CD1c-positive myeloid dendritic cell (primary cell): Measurements from ENCODE around the gene BTG4.

Experiments
- DNase-seq: peaks from one replicate; pipeline ENCODE4 v3.0.0-alpha.2; 2016; ENCODE audit errors: extremely low spot score

BTG4 gene

DNA sequence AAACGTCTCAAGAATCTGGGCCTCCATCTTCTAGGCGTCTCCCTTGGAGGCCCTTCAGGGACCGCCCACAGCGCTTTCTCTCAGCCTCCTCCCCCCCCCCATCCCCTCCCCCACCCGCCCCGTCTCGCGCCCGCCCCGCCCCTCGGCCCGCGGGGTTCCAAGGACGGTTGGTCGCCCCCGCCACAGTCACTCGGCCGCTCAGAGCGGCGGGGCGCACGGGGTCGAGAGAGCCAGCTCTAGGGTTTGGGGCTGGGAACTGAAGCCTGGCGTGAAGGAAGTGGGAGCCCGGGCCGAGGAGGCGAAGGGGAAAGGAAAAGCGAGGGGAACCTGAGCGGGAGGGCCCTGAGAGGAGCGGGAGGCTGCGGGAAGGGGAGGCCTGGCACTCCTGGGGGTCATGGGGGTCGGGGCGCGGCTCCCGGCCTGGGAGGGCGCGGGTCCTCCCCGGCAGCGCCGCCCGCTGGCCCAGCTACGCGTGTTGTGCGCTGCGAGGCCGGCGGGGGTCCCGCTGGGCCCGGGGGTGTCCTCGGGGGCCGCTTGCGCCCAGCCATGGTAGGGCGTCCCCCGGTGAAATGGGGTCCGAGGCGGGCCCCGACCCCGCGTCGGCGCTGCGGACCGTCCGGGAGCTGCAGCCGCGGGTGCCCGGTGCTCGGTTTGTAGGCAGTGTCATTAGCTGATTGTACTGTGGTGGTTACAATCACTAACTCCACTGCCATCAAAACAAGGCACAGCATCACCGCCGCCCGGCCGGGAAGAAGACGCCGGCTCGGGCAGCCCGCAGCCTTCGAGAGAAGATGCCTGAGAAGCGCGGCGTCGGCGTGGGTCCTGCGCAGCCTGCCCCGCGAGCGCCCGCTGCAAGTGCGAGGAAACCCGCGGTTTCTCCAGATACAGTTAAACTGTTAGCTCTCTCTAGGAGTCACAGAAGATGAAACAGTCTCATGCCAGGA lies at the start of gene BTG4:
Gene BTG4 (minus strand): TSS at position 91 of the 944 bp plus-strand sequence. CDS start 13,610 bp downstream, outside the sequence.
- peak; percentile 25 for DNase-seq

DNA sequence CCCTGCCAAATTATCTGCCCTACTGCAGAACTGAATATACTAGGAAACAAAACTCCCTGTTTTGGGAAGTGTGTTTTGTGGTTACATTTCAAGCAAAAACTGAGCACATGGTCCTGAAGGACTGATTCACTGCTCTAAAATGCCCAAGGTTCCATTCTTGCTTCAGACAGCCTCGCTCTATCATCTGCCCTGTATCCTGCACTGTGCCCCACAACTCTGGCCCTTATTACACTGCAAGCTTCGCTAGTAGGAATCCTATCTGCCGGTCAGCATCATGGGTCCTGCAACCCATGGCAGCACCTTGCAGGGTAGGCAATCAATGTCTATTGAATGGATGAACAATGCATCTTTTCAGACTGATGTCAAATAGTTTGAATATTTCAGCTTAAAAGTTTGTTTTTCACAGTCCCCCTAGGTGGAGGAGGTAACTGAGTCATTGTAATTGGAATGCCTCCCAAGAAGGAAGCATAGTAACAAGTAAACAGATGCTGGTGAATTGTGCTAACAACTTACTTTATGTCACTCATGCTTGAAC lies 49.7 kb upstream of the BTG4 start:
- DNase-seq: no peak

DNA sequence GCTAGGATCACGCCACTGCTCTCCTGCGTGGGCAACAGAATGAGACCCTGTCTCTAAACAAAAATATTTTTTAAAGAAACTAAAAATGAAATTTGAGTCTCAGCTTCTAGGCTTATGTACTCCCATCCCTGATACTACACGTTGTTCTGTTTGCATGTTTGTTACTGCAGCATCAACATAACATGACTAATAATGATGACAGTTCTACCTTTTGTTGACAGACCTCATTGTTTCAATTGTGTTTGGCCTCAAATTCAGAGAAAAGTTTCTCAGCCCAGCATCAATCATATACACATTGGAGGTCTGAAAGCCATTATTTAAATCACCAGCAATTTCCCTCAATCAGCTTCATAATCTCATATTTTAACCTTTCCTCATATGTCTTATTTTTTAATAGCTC lies 49.1 kb upstream of the BTG4 start:
- no peak for DNase-seq

DNA sequence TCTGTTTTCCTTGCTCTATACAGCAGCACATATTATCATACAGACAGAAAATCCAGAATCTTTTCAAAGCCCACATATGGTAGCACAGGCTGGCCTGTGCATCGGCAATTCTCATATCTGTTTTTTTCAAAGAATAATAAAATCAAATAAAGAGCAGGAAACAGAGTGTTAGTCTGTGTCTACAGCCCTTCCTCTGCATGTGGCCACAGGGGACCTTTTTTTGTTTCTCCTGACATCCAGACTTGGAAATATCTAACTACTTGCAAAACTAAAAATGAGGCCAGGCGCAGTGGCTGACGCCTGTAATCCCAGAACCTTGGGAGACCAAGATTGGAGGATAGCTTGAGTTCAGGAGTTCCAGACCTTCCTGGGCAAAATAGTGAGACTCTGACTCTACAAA lies 48.6 kb upstream of the BTG4 start:
- no peak for DNase-seq

DNA sequence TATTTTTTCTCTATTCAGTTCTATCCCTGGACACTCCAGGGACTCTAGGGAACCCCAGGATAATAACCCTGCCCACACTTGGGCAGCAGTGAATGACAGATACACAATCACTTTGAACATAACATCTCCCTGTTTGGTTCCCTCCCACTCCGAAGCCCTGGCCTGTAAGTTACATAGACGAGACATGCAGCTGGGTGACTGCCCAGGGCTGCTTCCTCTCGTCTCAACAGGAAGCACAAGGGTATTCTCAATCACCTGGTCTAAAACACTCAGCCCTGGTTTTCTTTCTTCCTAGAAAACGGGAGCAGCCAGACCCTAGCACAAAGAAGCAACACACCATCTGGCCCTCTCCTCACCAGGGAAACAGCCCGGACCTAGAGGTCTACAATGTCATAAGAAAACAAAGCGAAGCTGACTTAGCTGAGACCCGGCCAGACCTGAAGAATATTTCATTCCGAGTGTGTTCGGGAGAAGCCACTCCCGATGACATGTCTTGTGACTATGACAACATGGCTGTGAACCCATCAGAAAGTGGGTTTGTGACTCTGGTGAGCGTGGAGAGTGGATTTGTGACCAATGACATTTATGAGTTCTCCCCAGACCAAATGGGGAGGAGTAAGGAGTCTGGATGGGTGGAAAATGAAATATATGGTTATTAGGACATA lies 47.7 kb upstream of the BTG4 start:
- DNase-seq: no peak

DNA sequence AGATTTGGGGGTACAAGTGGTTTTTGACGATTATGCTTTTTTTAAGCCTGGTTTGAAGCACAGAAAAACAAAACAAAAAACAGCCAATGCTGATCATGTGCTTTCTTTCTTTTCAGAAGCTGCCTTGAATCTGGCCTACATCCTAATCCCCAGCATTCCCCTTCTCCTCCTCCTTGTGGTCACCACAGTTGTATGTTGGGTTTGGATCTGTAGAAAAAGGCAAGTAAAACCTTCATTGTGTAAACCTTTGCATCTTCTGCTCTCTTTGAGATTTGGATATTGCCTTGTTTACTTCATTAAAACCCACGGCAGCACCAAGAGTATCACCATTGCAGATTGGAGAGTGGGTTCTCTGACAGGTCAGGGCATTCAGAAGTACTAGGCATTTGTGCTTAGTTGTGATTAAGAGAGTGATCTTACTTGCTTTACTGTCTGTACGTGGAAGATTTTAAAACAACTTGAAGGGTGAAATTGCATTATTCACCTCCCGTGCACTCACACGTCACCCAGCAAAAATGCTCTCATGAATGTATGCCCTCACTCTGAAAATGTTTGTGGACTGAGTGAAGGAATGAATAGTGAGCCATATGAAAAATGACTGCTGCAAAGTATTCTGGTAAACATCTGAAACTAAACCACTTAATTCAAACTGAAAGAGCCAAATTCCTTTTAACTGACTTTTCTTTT lies 45.4 kb upstream of the BTG4 start:
- DNase-seq: no peak

DNA sequence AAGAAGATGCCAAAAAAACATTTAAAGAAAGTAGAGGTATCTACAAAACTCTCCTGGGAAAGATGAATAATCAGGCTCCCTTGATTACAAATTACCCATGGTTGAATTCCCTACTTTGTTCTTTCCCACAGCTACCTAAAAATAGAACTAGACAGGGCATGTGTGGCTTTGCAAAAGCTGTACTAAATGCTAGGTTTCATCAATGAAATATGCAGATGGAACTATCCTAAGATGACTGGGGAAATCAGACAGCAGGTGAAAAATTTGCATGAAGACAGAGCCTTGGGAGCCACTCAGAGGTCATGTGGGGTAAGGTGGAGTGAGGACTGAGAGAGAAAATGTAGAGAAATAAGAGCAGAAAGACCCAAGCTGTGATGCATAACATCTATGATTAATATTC lies 43.1 kb upstream of the BTG4 start:
- DNase-seq: no peak

DNA sequence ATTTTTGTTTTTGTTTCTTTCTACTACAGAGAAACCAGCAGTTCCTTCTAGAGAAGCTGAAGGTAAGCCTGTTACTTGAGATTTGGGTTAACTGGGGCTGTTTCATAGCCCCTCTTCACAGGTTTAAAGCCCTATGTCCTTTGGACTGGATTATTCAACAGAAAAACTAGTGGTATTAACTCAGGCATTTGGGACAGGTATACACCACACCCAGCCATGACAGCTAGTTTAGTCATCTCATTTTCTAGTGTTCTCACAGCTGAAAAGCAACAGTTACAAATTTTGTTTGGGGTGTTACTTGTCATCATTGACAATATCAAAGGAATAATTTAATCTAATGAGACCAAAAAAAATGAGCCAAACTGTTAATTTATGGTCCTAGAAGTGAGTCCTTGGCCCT lies 42.3 kb upstream of the BTG4 start:
- DNase-seq: no peak

DNA sequence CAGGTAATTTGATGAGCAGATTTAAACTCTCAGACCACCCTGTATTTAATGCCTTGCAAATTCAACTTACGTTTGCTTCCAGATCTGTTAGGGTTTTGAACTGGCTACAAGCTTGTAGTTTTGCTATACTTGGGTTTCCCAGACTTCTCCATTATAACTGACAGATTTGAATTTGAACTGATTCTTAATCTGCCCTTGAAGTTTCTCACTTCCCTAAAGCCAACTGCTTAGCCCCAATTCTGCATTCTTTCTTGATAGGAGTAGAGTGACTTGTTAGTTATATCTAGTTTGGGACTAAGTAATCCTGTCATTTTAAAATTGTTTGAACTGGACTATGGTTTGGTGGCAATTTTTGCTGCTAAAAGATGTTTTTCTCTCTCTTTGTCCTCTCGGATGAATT lies 38.1 kb upstream of the BTG4 start:
- peak; percentile 44 for DNase-seq

DNA sequence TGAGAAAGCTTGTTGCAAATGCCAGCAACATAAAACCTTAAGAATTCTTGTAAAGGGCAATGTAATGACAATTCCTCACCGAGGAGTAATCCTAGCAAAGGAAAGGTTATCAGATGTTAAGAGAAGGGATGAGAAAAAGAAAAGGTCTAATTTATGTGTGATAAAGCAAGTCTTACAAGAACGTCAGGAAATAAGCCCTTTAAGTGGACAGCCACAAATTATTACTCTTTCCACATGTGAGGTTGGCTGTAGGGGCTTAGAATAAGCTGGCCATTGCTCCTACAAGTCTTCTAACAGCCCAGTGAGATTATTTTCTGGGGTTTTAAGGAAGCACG lies 37.6 kb upstream of the BTG4 start:
- no peak for DNase-seq

DNA sequence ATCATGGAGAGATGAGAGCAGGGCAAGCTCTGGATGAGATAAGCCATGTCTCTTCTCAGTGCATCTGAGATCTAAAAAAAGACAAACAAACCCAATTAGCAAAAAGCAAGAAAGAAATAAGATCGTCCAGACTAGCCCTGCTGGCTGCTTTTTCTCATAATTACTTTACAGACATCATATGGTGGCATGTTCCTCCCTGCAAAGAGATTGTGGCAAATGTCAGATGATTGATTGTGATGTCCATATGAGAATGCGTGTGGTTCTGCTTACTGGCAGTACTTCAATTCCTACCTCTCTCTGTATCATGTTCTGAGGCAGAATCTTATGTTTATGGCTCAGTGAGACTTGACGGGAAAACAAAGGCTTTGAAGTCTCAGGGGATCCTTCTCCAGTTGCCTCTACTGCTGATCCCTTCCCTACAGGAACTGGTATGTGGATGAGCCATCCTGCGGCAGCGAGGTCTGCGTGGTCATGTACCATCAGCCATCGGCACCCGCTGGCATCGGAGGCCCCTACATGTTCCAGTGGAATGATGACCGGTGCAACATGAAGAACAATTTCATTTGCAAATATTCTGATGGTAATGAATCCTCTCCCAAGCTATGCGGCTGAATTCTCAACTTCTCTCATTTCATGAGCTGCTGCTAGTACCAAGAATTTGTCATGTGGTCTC lies 37.1 kb upstream of the BTG4 start:
- DNase-seq: no peak

DNA sequence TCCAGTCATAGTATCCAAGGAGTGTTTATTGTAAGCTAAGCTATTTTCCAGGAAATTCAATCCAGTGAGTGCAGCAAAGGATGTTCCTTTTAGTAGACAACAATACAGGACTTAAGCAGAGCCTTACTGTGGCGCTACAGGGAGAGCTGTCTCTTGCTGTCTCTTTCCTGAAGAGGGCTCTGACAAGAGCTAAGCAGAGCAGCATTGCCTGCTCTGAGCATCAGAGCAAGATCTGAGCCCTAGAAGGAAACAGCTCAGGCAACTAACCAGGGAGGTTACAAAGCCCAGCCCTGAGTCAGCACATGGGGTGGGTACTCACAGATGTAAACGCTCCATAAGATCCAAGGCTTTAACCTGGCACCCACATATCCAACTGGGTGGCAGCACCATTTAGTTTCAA lies 36.3 kb upstream of the BTG4 start:
- DNase-seq: no peak

DNA sequence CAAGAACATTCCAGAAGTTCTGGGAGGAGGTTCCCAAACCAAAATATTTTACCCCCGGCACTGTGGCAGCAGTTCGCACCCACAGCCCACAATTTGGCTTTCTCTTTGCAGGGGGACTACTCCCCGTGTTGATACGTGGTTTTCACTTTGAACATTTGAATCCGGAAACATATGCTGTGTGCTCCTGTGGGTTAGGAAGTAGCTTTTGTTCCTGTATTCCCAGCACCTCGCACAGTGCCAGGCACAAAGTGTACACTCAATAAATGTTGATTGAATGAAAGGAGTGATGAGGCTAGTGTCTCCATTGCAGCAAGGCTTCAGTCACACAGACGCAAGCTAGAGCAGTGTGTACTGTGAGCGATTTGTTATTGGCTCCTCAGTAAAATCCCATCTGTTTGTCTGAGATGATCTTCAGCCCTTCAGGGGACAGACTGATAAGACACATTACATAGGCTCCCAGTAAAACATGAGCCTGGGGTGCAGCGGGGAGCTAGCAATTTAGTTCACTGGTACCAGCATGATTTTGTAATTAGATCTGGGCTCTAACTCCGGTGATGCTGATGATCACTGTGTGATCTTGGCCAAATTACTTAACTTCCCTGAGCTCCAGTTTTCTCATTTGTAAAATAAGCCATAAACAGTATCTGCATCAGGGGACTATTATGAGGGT lies 30.6 kb upstream of the BTG4 start:
- DNase-seq: no peak

DNA sequence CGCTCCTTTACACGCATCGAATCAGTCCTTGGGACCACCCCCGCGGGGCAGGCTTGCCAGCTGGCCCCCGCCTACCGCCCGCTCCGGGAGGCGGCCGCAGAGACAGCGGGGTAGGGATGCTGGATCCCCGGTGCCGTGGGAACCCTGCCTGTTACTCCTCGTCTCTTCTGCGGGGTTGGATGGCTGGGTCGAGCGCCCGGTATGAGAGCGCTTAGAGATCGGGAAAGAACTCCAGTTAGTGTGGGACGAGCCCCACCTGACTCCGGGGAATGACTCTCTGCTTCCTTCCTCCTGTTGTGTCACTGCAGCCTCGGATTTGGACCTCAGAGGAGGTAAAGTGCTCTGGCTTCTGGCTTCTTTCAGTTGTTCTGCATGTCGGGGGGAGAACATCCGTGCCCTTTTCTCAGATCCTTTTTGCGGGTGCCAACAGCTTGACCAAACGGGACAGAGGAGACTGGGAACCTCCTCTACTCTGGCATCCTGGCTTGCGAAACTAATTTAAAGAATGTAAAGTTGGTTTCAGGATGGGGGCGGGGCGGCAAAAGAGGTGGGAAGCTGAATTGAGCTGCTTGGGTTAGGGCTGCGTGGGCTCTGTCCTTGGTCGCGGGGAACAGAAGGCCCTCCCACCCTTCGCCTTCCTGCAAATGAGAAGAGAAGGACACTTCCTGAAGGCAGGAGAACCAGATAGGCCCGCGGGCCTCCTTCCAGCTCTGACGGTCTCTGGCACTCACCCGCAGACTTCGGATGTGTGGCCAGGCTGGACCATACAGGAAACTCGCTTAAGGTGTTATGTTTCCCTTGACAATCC lies 29.3 kb upstream of the BTG4 start:
- peak; percentile 88 for DNase-seq

DNA sequence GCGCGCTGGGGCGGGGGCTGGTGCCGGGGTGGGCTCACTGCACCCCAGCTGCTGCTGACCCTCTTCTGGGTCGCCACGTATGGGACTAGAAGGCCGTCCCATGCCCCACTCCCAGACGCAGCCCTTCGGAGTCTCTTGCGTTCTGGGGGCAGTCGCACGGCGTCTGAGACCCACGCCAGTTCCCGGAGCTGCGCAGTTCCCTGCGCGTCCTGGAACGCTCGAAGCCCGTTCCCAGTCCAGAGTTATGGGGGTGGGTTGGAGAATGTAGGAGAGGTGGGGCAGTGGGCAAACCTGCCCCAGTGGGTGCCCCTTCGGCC lies 28.7 kb upstream of the BTG4 start:
- DNase-seq: no peak

DNA sequence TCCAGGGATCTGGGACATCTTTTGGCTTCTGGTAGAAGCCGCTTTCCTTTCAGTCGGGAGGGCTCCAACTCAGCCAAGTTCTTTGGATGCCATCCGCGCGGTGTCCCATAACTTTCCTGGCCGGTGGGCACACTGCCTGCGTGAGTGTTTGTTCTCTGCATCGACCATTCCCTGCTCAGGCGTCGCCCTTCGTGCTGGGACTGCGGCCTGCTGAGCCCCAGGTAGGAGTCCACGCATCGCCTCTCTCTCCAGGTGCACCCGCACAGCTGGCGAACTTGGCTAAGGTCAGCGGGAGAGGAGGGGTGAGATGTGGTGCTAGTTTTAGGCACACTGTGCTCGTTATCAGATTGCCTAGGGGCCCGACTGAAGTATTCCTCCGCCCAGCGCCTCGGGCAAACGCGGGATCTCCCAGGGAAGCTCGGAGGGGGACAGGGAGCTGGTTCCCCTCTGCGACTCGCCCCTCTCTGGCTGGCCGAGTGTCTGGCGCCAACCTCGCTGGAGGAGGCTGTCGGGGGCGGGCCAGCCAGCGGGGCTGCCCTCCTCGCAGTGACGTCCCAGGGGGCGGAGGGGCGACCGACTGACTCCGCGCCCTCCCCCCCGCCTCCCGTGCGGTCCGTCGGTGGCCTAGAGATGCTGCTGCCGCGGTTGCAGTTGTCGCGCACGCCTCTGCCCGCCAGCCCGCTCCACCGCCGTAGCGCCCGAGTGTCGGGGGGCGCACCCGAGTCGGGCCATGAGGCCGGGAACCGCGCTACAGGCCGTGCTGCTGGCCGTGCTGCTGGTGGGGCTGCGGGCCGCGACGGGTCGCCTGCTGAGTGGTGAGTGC lies 28.1 kb upstream of the BTG4 start, which contains the start of gene LAYN:
Gene LAYN (plus strand): TSS at position 607 of the 823 bp plus-strand sequence. CDS start 124 bp downstream, at position 731.
- peak; percentile 28 for DNase-seq

DNA sequence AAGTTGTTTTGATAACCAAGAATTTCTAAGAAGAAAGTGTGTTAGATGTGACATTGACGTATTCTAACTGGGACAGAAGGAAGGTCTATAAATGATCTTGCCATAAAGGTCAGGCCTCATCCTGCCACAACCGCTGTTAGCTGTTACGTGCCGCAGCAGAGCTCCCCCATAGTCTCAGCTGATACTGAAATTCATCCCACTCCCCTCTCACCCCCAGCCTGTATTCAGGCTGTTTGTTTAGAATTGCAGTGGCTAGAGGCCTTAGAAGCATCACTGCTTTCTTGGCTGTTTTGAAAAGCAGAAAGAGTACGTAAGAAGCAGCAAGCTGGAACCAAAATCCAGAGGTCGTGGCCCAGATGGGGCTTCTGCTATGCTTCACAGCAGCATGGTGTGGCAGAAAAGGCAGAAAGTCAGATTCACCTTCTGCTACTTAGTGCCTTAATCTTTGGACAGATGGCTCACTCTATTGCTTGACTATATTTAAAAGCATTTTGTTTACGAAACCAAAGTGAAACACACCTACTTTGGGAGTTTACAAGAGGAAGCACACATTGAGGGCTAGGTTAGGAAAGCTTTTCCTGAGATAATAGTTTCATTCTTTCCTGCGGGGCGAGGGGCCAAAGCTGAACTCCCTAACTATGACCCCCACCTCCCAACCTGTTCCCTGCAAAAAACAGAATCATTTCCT lies 27.4 kb upstream of the BTG4 start:
- no peak for DNase-seq

DNA sequence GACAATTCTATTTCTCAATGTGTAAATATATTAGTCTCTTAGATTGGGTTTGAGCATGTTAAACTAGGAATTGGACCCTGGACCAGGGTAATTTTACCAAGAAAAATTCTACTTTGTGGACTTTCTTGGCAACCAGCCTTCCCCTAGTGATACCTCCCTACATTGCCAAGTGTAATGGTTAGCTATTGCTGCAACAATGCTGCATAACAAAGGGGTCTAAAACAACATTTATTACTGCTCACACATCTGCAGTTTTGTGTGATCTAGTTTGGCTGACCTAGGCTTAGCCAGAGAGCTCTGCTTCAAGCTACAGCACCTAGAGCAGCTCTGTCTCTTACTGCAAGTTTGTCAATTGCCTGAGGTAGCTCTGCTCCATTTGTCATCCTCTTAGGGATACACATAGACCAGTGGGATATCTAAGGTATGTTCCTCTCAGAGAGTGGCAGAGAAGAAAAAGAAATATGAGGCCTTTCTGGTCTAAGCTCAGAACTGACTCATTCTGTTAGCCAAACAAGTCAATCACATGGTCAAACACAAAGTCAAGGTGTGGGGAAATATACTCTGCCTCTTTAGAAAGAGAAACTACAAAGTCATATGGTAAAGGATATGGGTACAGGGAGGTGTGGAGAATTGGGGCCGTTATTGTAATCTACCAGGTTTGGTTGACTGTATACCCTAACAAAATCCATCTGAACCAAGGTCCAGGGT lies 26.4 kb upstream of the BTG4 start:
- DNase-seq: no peak
